ENCODE data around the gene HCFC1. TPM values are rescaled to one million over a fixed set of nuclear protein-coding genes. Genes with fewer than 3 reads are reported as not detected.

HCFC1 gene
- total and polyA plus RNA-seq, 2 of the 8 experiments (the other 6 are each of a cell fraction or from before 2014, with no cell fraction given): 24.9 to 117 TPM

DNA sequence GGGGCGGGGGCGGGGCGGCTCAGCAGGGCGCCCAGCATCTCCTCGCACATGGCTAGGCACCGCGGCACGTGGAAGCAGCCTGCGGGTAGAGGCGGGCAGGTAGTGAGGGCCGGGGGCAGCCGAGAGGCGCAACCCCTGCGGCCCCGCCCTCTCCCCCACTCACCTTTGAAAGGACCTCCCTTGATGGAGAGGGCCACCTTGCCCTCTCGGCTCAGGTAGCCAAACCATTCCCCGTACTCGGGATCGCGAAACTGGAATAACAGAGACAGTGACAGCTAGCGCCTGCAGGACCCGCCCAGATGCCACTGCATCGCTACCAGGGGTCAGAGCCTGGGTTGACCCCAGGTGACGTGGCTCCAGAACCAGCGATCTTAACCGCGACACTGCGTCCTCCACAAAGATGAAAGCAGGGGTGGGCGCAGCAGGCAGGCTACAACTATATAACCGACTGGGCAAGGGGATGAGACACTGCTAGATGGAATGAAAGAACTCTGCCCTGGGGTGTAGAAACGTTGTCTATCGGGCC is 36.2 kb downstream of the HCFC1 start:
- H4K20me1 ChIP-seq (replicated peaks in 1 of 2; ENCODE audit: control insufficient read depth in 1 of 2, insufficient read depth in 2 of 2, low read length in 2 of 2): peaks cover 0 to 3% of the 10 kb centered on the region in 2 experiments
- no peak overlapping the region for H3K23ac ChIP-seq (ENCODE audit: insufficient read length)
- no peaks in the 10 kb centered on the region for H3K9me3 ChIP-seq (ENCODE audit: insufficient read depth in 2 of 2, low read depth in 1 of 2, low read length in 1 of 2)
- H2AK5ac ChIP-seq (ENCODE audit: low read depth, low read length): no peak overlapping the region
- H3K14ac ChIP-seq (ENCODE audit: insufficient read length): no peak overlapping the region
- no peak overlapping the region for H2BK5ac ChIP-seq (ENCODE audit: low read depth, low read length)
- FAIRE-seq (no peak), DNase-seq (ENCODE audit: low read depth in 1 of 2, low spot score in 2 of 2) (peak in 1 of 2 experiments; percentile 54)
- no peak overlapping the region for H2AFZ ChIP-seq (ENCODE audit: low read length)
- H3K4me2 ChIP-seq (ENCODE audit: insufficient read depth in 1 of 2, low read depth in 2 of 2, low read length in 2 of 2): peak overlapping the region; percentile 63
- H3K4me1 ChIP-seq (replicated peaks in 1 of 4; ENCODE audit: control insufficient read depth in 3 of 4, insufficient read depth in 4 of 4, low read length in 3 of 4): peaks cover 2 to 10% (median 6%) of the 10 kb centered on the region in 4 experiments; a peak in 6 of 7 replicates
- H2BK20ac ChIP-seq (ENCODE audit: low read length): no peak overlapping the region
- no peak overlapping the region for H3K27ac ChIP-seq (ENCODE audit: low read depth, low read length)
- H2BK120ac ChIP-seq (replicated peaks; ENCODE audit: low read depth, low read length): no peak overlapping the region
- H4K8ac ChIP-seq (ENCODE audit: extremely low read depth, insufficient read depth, low read length): peak overlapping the region; percentile 79; the same call in 1 of the 2 replicates
- peaks cover 0 to 13% of the 10 kb centered on the region in 2 experiments; a peak in 2 of 4 replicates for H3K79me2 ChIP-seq (ENCODE audit: control insufficient read depth in 1 of 2, insufficient read depth in 2 of 2, low read length in 2 of 2)
- WGBS, 2 experiments (ENCODE audit: extremely low coverage in 1 of 2, insufficient coverage in 1 of 2, insufficient read length in 1 of 2, insufficient replicate concordance in 2 of 2, low coverage in 1 of 2, low lambda C conversion rate in 2 of 2, missing lambda C conversion rate in 1 of 2): 20% methylated on average over 9 of the region's 32 CpGs; no CpG with 5 or more reads in 1 of the 2 experiments
- H3K9ac ChIP-seq (replicated peaks in 1 of 4; ENCODE audit: extremely low read depth in 1 of 4, low read depth in 3 of 4, low read length in 3 of 4): no peak overlapping the region
- H3K4me3 ChIP-seq (ENCODE audit: extremely low read depth in 1 of 4, insufficient read depth in 2 of 4, low read depth in 3 of 4, low read length in 4 of 4): peak overlapping the region; percentile 12 to 54 (median 16); a peak in 5 of 8 replicates
- no peak overlapping the region for H3K4ac ChIP-seq (replicated peaks; ENCODE audit: insufficient read length, low read depth, low read length)
- H3K23me2 ChIP-seq (ENCODE audit: low read depth, low read length): 0 out of 2 replicates have a peak, but pooled peaks cover 2% of the 10 kb centered on the region
- no peak overlapping the region for H4K5ac ChIP-seq (ENCODE audit: insufficient read length, low read depth, low read length)
- H2BK12ac ChIP-seq (ENCODE audit: low read depth, low read length): no peak overlapping the region
- H3K56ac ChIP-seq (replicated peaks; ENCODE audit: insufficient read length, low read depth, low read length): no peak overlapping the region
- ChIA-PET CTCF (ENCODE audit: partially characterized antibody) (interaction anchor here (0.7 to 19.6 kb wide), 4 partner anchors 10 to 158 kb away, joined by 3 to 272 read pairs (median 4); partner anchors contain the start of genes ARHGAP4 and RENBP), POLR2A (ENCODE audit: partially characterized antibody) (interaction anchor here (0.7 to 18.9 kb wide), 7 partner anchors 9 to 336 kb away, joined by 3 to 231 read pairs (median 5); partner anchors contain the start of genes ARHGAP4 and RENBP)
- peaks cover 0 to 10% (median 4%) of the 10 kb centered on the region in 4 experiments; a peak in 2 of 8 replicates for H3K36me3 ChIP-seq (ENCODE audit: control insufficient read depth in 2 of 4, insufficient read depth in 4 of 4, low read length in 3 of 4)
- no peak overlapping the region; the same call in 1 of the 2 replicates for H3K18ac ChIP-seq (ENCODE audit: extremely low read depth, low read length)
- H4K91ac ChIP-seq (replicated peaks; ENCODE audit: insufficient read length, low read length): no peak overlapping the region
- no peak overlapping the region for H2BK15ac ChIP-seq (ENCODE audit: low read length)
- H3K79me1 ChIP-seq (ENCODE audit: low read depth, low read length): no peaks in the 10 kb centered on the region
- no peaks in the 10 kb centered on the region for H3K27me3 ChIP-seq (replicated peaks in 1 of 4; ENCODE audit: control insufficient read depth in 3 of 4, extremely low read depth in 1 of 4, insufficient read depth in 3 of 4, low read length in 3 of 4)
